Globus pallidus (tissue), 1 donor: ENCODE data around the gene SRCAP.
"Not testable (repeated sequence)": the region's sequence is repeated elsewhere in the genome, so short reads cannot be mapped to it uniquely, and the experiment has no call there.

ENCODE experiments used
- DNase-seq: peaks from one replicate; pipeline ENCODE4 v3.0.0-alpha.2; 2015; ENCODE audit warnings: low spot score

Gene SRCAP

GRCh38 chr16:30699615-30700099 is 686 bp downstream of the SRCAP start:
- DNase-seq: no peak

GRCh38 chr16:30700491-30700890 is 1.5 kb downstream of the SRCAP start:
- no peak for DNase-seq

- no peak for DNase-seq
These were observed 2.0 kb downstream of the SRCAP start for GRCh38 chr16:30700971-30701370.

GRCh38 chr16:30703071-30703470 is 4.1 kb downstream of the SRCAP start:
- DNase-seq: not testable (repeated sequence)

GRCh38 chr16:30703971-30704370 is 5.0 kb downstream of the SRCAP start:
- no peak for DNase-seq

GRCh38 chr16:30706046-30706445 is 7.1 kb downstream of the SRCAP start:
- DNase-seq: no peak

GRCh38 chr16:30710971-30711370 is 12.0 kb downstream of the SRCAP start:
- DNase-seq: no peak

GRCh38 chr16:30711712-30712111 is 12.7 kb downstream of the SRCAP start:
- DNase-seq: no peak

GRCh38 chr16:30715750-30716445 is 16.9 kb downstream of the SRCAP start:
- DNase-seq: no peak

GRCh38 chr16:30720086-30720485 is 21.1 kb downstream of the SRCAP start:
- no peak for DNase-seq

GRCh38 chr16:30720694-30721093 is 21.7 kb downstream of the SRCAP start:
- DNase-seq: no peak

- no peak for DNase-seq
These were observed 22.2 kb downstream of the SRCAP start for GRCh38 chr16:30721167-30721566.

- no peak for DNase-seq
These were observed 22.6 kb downstream of the SRCAP start for GRCh38 chr16:30721606-30722005.

- no peak for DNase-seq
These were observed 23.5 kb downstream of the SRCAP start for GRCh38 chr16:30722443-30722842.

GRCh38 chr16:30722916-30723315 is 23.9 kb downstream of the SRCAP start:
- no peak for DNase-seq

GRCh38 chr16:30723725-30724355 is 24.9 kb downstream of the SRCAP start:
- no peak for DNase-seq

- no peak for DNase-seq
These were observed 25.9 kb downstream of the SRCAP start for GRCh38 chr16:30724641-30725417.

GRCh38 chr16:30725418-30725792 is 26.4 kb downstream of the SRCAP start:
- no peak for DNase-seq

- no peak for DNase-seq
These were observed 29.4 kb downstream of the SRCAP start for GRCh38 chr16:30728321-30728720.

- DNase-seq: no peak
These were observed 30.1 kb downstream of the SRCAP start for GRCh38 chr16:30728899-30729672.

GRCh38 chr16:30731411-30731810 is 32.4 kb downstream of the SRCAP start:
- DNase-seq: no peak
